Endothelial cell of umbilical vein (primary cell): Measurements from ENCODE around the gene NES. TPM values are rescaled to one million over a fixed set of nuclear protein-coding genes. Genes with fewer than 3 reads are reported as not detected.

ENCODE experiments used
- BruUV-seq: library from RNA; stranded (reverse); fragments of 400-500 nt; replicated peaks from 2 replicates; lab custom pipeline; 2021; lab: Mats Ljungman, UMichigan
- CTCF ChIA-PET: fragments of 300-600, 350-600 bp; sonication (Branson Sonifier 250); formaldehyde crosslinking; loops from one replicate; lab custom pipeline; 2021; ENCODE audit warnings: antibody characterized with exemption, inconsistent platforms; lab: Charles Lee
- POLR2A ChIA-PET: fragments of 300-600, 350-600 bp; sonication (Branson Sonifier 250); formaldehyde crosslinking; loops from one replicate; lab custom pipeline; 2021; ENCODE audit warnings: antibody characterized with exemption, inconsistent platforms; lab: Charles Lee
- DNase-seq: peaks from one replicate; pipeline ENCODE4 v3.0.0-alpha.2; 2011; ENCODE audit warnings: low read depth, low spot score
- FAIRE-seq: peaks from 2 replicates; lab custom pipeline; 2011; peaks lifted over from hg19 to GRCh38; lab: Jason Lieb, UNC
- H2AFZ ChIP-seq: 2 replicates; pipeline ENCODE4 v1.6.0; 2012; ENCODE audit warnings: low read depth, low read length, control low read depth, inconsistent platforms
- H3K27ac ChIP-seq: 2 replicates; pipeline ENCODE4 v1.5.1; 2011; ENCODE audit warnings: low read depth, mild to moderate bottlenecking, control low read depth, low read length, moderate library complexity; ENCODE audit not compliant: insufficient read depth
- H3K27me3 ChIP-seq, 2 experiments: 2 replicates each; pipeline versions ENCODE4 v1.6.0 to v1.6.1; 2011; ENCODE audit warnings: low read length in 2 of 2, mixed read lengths in 1 of 2; ENCODE audit not compliant: control insufficient read depth in 2 of 2, insufficient read depth in 2 of 2
- H3K36me3 ChIP-seq, 2 experiments: 2 replicates in 1 of 2; 3 replicates in 1 of 2; pipeline ENCODE4 v1.5.1; 2011; ENCODE audit warnings: low read length in 2 of 2, mild to moderate bottlenecking in 1 of 2, moderate library complexity in 1 of 2; ENCODE audit not compliant: control insufficient read depth in 2 of 2, insufficient read depth in 2 of 2; ENCODE audit errors: extremely low read depth in 1 of 2
- H3K4me1 ChIP-seq: 3 replicates; pipeline ENCODE4 v1.5.1; 2011; ENCODE audit warnings: mild to moderate bottlenecking, low read length; ENCODE audit not compliant: control insufficient read depth, insufficient read depth; ENCODE audit errors: extremely low read depth
- H3K4me2 ChIP-seq: 2 replicates; pipeline ENCODE4 v1.6.1; 2011; ENCODE audit warnings: low read length, control low read depth, mixed read lengths; ENCODE audit not compliant: insufficient read depth
- H3K4me3 ChIP-seq, 3 experiments: fragments of 200-600 bp in 1 of 3; sonication (generic), shearing (Covaris generic) in 1 of 3; replicated peaks in 1 of 3; 2 replicates each; pipeline ENCODE4 v1.5.1; 2011 to 2016; ENCODE audit warnings: control low read depth in 3 of 3, low read length in 3 of 3, mild to moderate bottlenecking in 2 of 3, inconsistent platforms in 1 of 3, low read depth in 1 of 3, moderate library complexity in 1 of 3; ENCODE audit not compliant: insufficient read depth in 1 of 3
- H3K79me2 ChIP-seq: 2 replicates; pipeline ENCODE4 v1.6.0; 2012; ENCODE audit warnings: low read length, inconsistent platforms; ENCODE audit not compliant: control insufficient read depth, insufficient read depth
- H3K9ac ChIP-seq: replicated peaks from 2 replicates; pipeline ENCODE3; 2011; ENCODE audit warnings: low read length, control low read depth; ENCODE audit not compliant: insufficient read depth; ENCODE audit errors: extremely low read depth
- H3K9me1 ChIP-seq: replicated peaks from 3 replicates; pipeline ENCODE4 v1.6.0; 2011; ENCODE audit warnings: mild to moderate bottlenecking, low read length; ENCODE audit not compliant: control insufficient read depth, insufficient read depth; ENCODE audit errors: extremely low read depth
- H3K9me3 ChIP-seq: replicated peaks from 2 replicates; pipeline ENCODE4 v1.5.1; 2012; ENCODE audit warnings: low read length, inconsistent platforms; ENCODE audit not compliant: control insufficient read depth, insufficient read depth
- H4K20me1 ChIP-seq: replicated peaks from 2 replicates; pipeline ENCODE3; 2011; ENCODE audit warnings: mild to moderate bottlenecking, low read length; ENCODE audit not compliant: control insufficient read depth, insufficient read depth; ENCODE audit errors: extremely low read depth
- CTCF ChIP-seq, 2 donors: IDR thresholded peaks; 1 replicate in 1 of 2; 2 replicates in 1 of 2; pipeline ENCODE4 v1.5.1; 2011; ENCODE audit warnings: low read length in 2 of 2, mild to moderate bottlenecking in 2 of 2, moderate library complexity in 2 of 2, control low read depth in 1 of 2, inconsistent platforms in 1 of 2, low read depth in 1 of 2; ENCODE audit not compliant: insufficient read depth in 1 of 2; ENCODE audit errors: extremely low read depth in 1 of 2
- EZH2 ChIP-seq: IDR thresholded peaks from 2 replicates; pipeline ENCODE4 v1.6.1; 2012; ENCODE audit warnings: borderline replicate concordance, low read depth, mild to moderate bottlenecking, moderate library complexity, low read length, inconsistent platforms; ENCODE audit not compliant: severe bottlenecking
- FOS ChIP-seq: IDR thresholded peaks from 2 replicates; pipeline ENCODE4 v1.6.1; 2011; ENCODE audit warnings: mild to moderate bottlenecking, low read length, moderate library complexity, borderline replicate concordance; ENCODE audit not compliant: insufficient read depth
- GATA2 ChIP-seq: IDR thresholded peaks from 2 replicates; pipeline ENCODE4 v1.7.0; 2011; ENCODE audit warnings: low read depth, mild to moderate bottlenecking, moderate library complexity, mixed read lengths, low read length; ENCODE audit not compliant: insufficient read length, insufficient read depth
- JUN ChIP-seq: IDR thresholded peaks from 2 replicates; pipeline ENCODE4 v1.6.1; 2011; ENCODE audit warnings: borderline replicate concordance, low read depth; ENCODE audit not compliant: insufficient read length, insufficient read depth
- MAX ChIP-seq: IDR thresholded peaks from 2 replicates; pipeline ENCODE4 v1.6.1; 2011; ENCODE audit not compliant: insufficient read depth, insufficient read length
- MYC ChIP-seq: IDR thresholded peaks from one replicate; pipeline ENCODE4 v1.6.1; 2011; ENCODE audit warnings: mild to moderate bottlenecking, low read depth, low read length
- POLR2A ChIP-seq: IDR thresholded peaks from 2 replicates; pipeline ENCODE4 v1.6.1; 2012; ENCODE audit warnings: low read depth, mild to moderate bottlenecking, control low read depth, low read length
- POLR2AphosphoS5 ChIP-seq: IDR thresholded peaks from 2 replicates; pipeline ENCODE4 v1.6.1; 2012; ENCODE audit warnings: low read depth, mild to moderate bottlenecking, control low read depth, low read length, moderate library complexity; ENCODE audit not compliant: insufficient read depth
- dilution Hi-C: fragments of 300-500 bp; cut with MboI; formaldehyde crosslinking; loops from one replicate; pipeline ENCODE4 v1.15.0; 2019; ENCODE audit warnings: low sequenced_read_pairs; ENCODE audit not compliant: extremely low pct_ligation_motif_present
- intact Hi-C: fragments of 100-400 bp; cut with micrococcal nuclease; formaldehyde crosslinking; loops from one replicate; pipeline ENCODE4 v1.10.0; 2022
- polyA plus RNA-seq, 4 experiments: library from polyadenylated mRNA; depleted of rRNA in 3 of 4; stranded (reverse) in 3 of 4; unstranded in 1 of 4; fragments of >200 nt; gene quantifications; 2 replicates each; pipeline versions ENCODE4 v1.2.1 to v1.2.3, GENCODE V29; 2011 to 2012; ENCODE audit warnings: missing spikeins in 1 of 4
- total RNA-seq: library from RNA; stranded (reverse); gene quantifications from 2 replicates; pipeline ENCODE4 v1.2.3, GENCODE V29; 2021

The NES gene
- total and polyA plus RNA-seq, 2 donors (not counting 3 experiments of a cell fraction or from before 2014, with no cell fraction given) = 19.4 to 274 TPM

- FAIRE-seq (no peak), DNase-seq (no peak)
- Histone ChIP-seq H3K4me1 (no peaks in the 10 kb centered on the region), H4K20me1 (no peaks in the 10 kb centered on the region), H3K27me3 (peaks cover 78 to 83% of the 10 kb centered on the region in 2 experiments), H3K4me3 (no peak overlapping the region), H3K9me3 (no peaks in the 10 kb centered on the region), H3K27ac (no peak overlapping the region), H3K9ac (no peak overlapping the region), H3K9me1 (no peaks in the 10 kb centered on the region), H3K79me2 (no peaks in the 10 kb centered on the region), H3K36me3 (no peaks in the 10 kb centered on the region), H2AFZ (no peak overlapping the region), H3K4me2 (no peak overlapping the region)
- POLR2A ChIA-PET = no interaction called here
- BruUV-seq = no TSS peak
- CTCF ChIA-PET = interaction anchor here (1.1 to 3.2 kb wide), 6 partner anchors 13 to 82 kb away, joined by 3 to 20 read pairs (median 8); partner anchors contain the start of gene NES
- dilution Hi-C loops = no loop called here
- intact Hi-C loops = no loop called here
- TF ChIP-seq MYC (no peak), POLR2A (no peak), EZH2 (no peak)
Observed at GRCh38 chr1:156644146-156644545, 33.1 kb downstream of the NES start.

- ChIA-PET CTCF (interaction anchor here (1.1 to 3.2 kb wide), 7 partner anchors 13 to 82 kb away, joined by 3 to 20 read pairs (median 8); partner anchors contain the start of gene NES), POLR2A (no interaction called here)
- peaks cover 80 to 87% of the 10 kb centered on the region in 2 experiments for H3K27me3 ChIP-seq
- intact Hi-C loops (no loop called here), dilution Hi-C loops (no loop called here)
- TF ChIP-seq GATA2 (no peak), EZH2 (no peak), CTCF (IDR thresholded peaks at IDR 0.05; ENCODE audit: extremely low read depth in 1 of 2, insufficient read depth in 1 of 2, low read depth in 1 of 2, low read length in 2 of 2) (no peak), FOS (no peak), MAX (no peak), MYC (no peak), POLR2AphosphoS5 (no peak), POLR2A (no peak), JUN (no peak)
- no peak overlapping the region for H3K27ac ChIP-seq
- H3K4me3 ChIP-seq = no peak overlapping the region
- BruUV-seq = no TSS peak
- H3K4me1 ChIP-seq = no peaks in the 10 kb centered on the region
- no peak for FAIRE-seq
- no peaks in the 10 kb centered on the region for H3K9me3 ChIP-seq
- no peak overlapping the region for H3K4me2 ChIP-seq
- no peaks in the 10 kb centered on the region for H3K9me1 ChIP-seq
- no peaks in the 10 kb centered on the region for H4K20me1 ChIP-seq
- H2AFZ ChIP-seq = no peak overlapping the region
- no peaks in the 10 kb centered on the region for H3K79me2 ChIP-seq
- DNase-seq = no peak
- no peaks in the 10 kb centered on the region for H3K36me3 ChIP-seq
- no peak overlapping the region for H3K9ac ChIP-seq
Observed at GRCh38 chr1:156643778-156644092, 33.5 kb downstream of the NES start.
